ENCODE measurements around the gene OR5AU1.

GRCh38 chr14:21204167-21205025, 48.5 kb upstream of the OR5AU1 start:
- no peak for TF ChIP-seq CTCF (optimal IDR thresholded peaks at IDR 0.05 in 1 of 3, IDR thresholded peaks at IDR 0.05 in 1 of 3, conservative IDR thresholded peaks at IDR 0.05 in 1 of 3; ENCODE audit: extremely low read depth in 1 of 3, insufficient read depth in 2 of 3, low read length in 3 of 3)
- TF ChIP-seq EZH2 (IDR thresholded peaks at IDR 0.05; ENCODE audit: low read length), result no peak

All from keratinocyte (primary cell).